ENCODE data around the gene MUCL1.
"Not testable (repeated sequence)": the region's sequence is repeated elsewhere in the genome, so short reads cannot be mapped to it uniquely, and the experiment has no call there.

The MUCL1 gene

GRCh38 chr12:54882079-54882478, 27.8 kb downstream of the MUCL1 start:
- DNase-seq (ENCODE audit: low spot score) = no peak
- in situ Hi-C loops (cut with MboI; ENCODE audit: low sequenced_read_pairs, unreplicated experiment) = no loop called here
- TF ChIP-seq CTCF (IDR thresholded peaks at IDR 0.05; ENCODE audit: borderline replicate concordance, control extremely low read depth, extremely low read depth, insufficient read depth, missing control alignments) = no peak

- DNase-seq (ENCODE audit: low spot score); in situ Hi-C loops (cut with MboI; ENCODE audit: low sequenced_read_pairs, unreplicated experiment): not testable (repeated sequence)
Observed at GRCh38 chr12:54882597-54882996, 28.3 kb downstream of the MUCL1 start.

DNA sequence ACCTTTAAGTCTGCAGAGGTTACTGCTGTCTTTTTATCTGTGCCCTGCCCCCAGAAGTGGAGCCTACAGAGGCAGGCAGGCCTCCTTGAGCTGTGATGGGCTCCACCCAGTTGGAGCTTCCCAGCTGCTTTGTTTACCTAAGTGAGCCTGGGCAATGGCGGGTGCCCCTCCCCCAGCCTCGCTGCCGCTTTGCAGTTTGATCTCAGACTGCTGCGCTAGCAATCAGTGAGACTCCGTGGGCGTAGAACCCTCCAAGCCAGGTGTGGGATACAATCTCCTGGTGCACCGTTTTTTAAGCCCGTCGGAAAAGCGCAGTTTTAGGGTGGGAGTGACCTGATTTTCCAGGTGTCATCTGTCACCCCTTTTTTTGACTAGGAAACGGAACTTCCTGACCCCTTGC, 34.1 kb downstream of the MUCL1 start:
- in situ Hi-C loops (cut with MboI; ENCODE audit: low sequenced_read_pairs, unreplicated experiment); DNase-seq (ENCODE audit: low spot score): not testable (repeated sequence)

GRCh38 chr12:54890339-54890738, 36.0 kb downstream of the MUCL1 start:
- in situ Hi-C loops (cut with MboI; ENCODE audit: low sequenced_read_pairs, unreplicated experiment) = no loop called here
- no peak for TF ChIP-seq CTCF (IDR thresholded peaks at IDR 0.05; ENCODE audit: borderline replicate concordance, control extremely low read depth, extremely low read depth, insufficient read depth, missing control alignments)
- DNase-seq (ENCODE audit: low spot score) = no peak

GRCh38 chr12:54891717-54892478, 37.6 kb downstream of the MUCL1 start:
- no peak for DNase-seq (ENCODE audit: low spot score)
- no peak for TF ChIP-seq CTCF (IDR thresholded peaks at IDR 0.05; ENCODE audit: borderline replicate concordance, control extremely low read depth, extremely low read depth, insufficient read depth, missing control alignments)
- in situ Hi-C loops (cut with MboI; ENCODE audit: low sequenced_read_pairs, unreplicated experiment) = no loop called here
